Parietal lobe (tissue), 2 donors: ENCODE measurements around the gene TAF11L4. TPM values are rescaled to one million over a fixed set of nuclear protein-coding genes. Genes with fewer than 3 reads are reported as not detected.

Experiments used
- small RNA-seq: library from RNA; depleted of rRNA; stranded (forward); fragments of <200 nt; gene quantifications from one replicate; pipeline ENCODE3, GENCODE V24; 2014; ENCODE audit warnings: low replicate concordance
- total RNA-seq: library from RNA; depleted of rRNA; stranded (reverse); fragments of >200 nt; gene quantifications from one replicate; pipeline ENCODE4 v1.2.3, GENCODE V29; 2014

Gene TAF11L4
- not detected for total RNA-seq

GRCh38 chr5:17521501-17521900, at the start of gene TAF11L4:
Gene TAF11L4 (plus strand): TSS chr5:17521801.

GRCh38 chr5:17497931-17498330, 23.7 kb upstream of the TAF11L4 start, which contains the start of gene TAF11L2:
Gene TAF11L2 (plus strand): TSS chr5:17498231.

GRCh38 chr5:17518067-17518466, 3.5 kb upstream of the TAF11L4 start, which contains the start of gene TAF11L3:
Gene TAF11L3 (plus strand): TSS chr5:17518367.

GRCh38 chr5:17524935-17525334, 3.3 kb downstream of the TAF11L4 start, which contains the start of gene TAF11L5:
Gene TAF11L5 (plus strand): TSS chr5:17525235.

GRCh38 chr5:17528369-17528768, 6.8 kb downstream of the TAF11L4 start, which contains the start of gene TAF11L6:
Gene TAF11L6 (plus strand): TSS chr5:17528669.

Small RNA genes lying within 50 kb of the gene (small RNA-seq; reads per million reads assigned to genes)
- not detected for gene AC106774.3

Other genes with a start within 250 kb of the TAF11L4 start
- gene TAF11L2, start 23.6 kb upstream of the TAF11L4 start, total RNA-seq: not detected
- not detected for gene TAF11L3, start 3.4 kb upstream of the TAF11L4 start, total RNA-seq
- not detected for gene TAF11L5, start 3.4 kb downstream of the TAF11L4 start, total RNA-seq
- not detected for gene TAF11L6, start 6.9 kb downstream of the TAF11L4 start, total RNA-seq
- gene TAF11L7, start 64.0 kb downstream of the TAF11L4 start, total RNA-seq: not detected
- gene TAF11L8, start 69.2 kb downstream of the TAF11L4 start, total RNA-seq: not detected
- gene TAF11L9, start 72.6 kb downstream of the TAF11L4 start, total RNA-seq: not detected
- gene TAF11L10, start 76.0 kb downstream of the TAF11L4 start, total RNA-seq: not detected
- not detected for gene TAF11L11, start 82.4 kb downstream of the TAF11L4 start, total RNA-seq
- not detected for gene TAF11L12, start 88.6 kb downstream of the TAF11L4 start, total RNA-seq
- gene TAF11L13, start 110.3 kb downstream of the TAF11L4 start, total RNA-seq: not detected
- gene TAF11L14, start 112.7 kb downstream of the TAF11L4 start, total RNA-seq: not detected